Cardiac ventricle fibroblast (primary cell): Measurements from ENCODE around the gene MTHFD2. TPM values are rescaled to one million over a fixed set of nuclear protein-coding genes. Genes with fewer than 3 reads are reported as not detected.

Source experiments
- total RNA-seq: library from RNA; depleted of rRNA; stranded (reverse); fragments of >200 nt; gene quantifications from 2 replicates; pipeline ENCODE4 v1.2.3, GENCODE V29; 2015

The MTHFD2 gene
- 59.9 and 60.3 TPM in 2 replicates for total RNA-seq

DNA sequence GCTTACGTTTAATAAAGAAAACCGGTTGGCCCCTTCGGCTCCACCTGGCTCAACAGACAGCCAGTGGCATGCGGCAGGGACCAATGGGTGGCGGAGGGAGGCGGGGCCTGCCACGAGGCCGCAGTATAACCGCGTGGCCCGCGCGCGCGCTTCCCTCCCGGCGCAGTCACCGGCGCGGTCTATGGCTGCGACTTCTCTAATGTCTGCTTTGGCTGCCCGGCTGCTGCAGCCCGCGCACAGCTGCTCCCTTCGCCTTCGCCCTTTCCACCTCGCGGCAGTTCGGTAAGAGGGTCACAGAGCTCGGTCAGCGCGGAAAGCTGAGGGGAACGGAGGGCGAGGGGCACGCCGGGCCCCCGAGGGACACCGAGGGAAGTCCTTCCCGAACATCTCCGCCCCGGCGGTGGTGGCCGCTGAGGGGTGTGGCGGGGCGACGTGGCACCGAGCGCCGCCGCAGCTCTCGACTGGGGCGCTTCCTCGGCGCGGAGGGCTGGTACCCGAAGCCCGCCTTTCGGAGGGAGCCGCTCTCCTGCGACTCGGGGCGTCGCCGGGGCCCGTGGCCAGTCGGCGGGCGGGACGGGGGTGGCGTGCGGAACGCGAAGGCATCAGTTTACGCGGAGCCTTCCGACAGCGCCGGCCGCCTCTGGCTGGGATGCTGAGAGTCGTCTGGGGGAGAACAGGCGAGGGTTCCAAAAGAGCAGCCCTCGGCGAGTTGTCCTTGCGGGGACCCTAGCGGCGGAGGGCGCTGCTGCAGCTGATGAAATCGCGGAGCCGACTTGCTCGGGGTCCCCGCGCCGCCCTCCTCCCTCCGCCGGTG lies at the start of gene MTHFD2:
Gene MTHFD2 (plus strand): TSS at position 155 of the 814 bp plus-strand sequence. CDS start 27 bp downstream, at position 182.

DNA sequence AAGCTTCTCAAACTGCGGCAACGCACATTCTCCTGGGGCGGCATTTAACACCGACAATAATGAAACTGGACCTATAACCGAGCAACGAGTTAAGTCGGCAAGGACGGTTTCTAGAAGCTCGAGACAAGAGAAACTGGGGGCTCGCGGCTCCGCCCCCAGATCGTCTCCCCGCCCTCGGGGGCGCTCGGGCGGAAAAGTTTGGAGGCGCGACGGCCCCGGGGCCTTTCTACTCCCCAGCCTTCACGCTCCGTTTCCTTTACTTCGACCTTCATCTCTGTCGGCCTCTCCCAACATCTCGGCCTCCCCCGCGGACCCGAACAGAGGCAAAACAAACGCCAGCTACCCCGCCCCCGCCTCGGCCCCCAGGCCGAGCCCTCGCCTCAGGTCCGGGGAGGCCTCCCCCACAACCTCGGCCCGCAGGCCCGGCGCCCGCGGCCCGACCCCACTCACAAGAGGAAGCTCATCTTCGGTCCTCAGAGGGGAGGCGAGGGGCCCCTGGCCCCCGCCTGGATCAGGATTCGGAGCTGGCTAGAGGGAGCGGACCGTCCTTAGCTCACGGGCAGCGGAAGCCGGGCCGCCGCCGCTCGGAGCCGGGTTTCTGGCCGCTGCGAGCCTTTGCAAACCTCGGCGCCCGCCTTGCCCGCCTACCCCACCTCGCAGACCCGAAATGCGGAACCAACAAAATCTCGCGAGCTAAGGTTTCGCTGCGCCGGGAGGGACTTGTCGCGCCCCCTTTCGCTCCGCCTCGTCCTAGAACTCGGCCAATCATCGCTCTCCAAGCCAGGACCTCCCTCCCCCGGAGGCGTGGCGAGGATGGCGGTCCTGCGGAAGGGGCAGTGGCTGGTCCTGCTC lies 20.0 kb upstream of the MTHFD2 start, which contains the start of gene MOB1A:
Gene MOB1A (minus strand): TSS at position 669 of the 852 bp plus-strand sequence. CDS start 205 bp downstream, at position 464.

Other genes starting within 250 kb of the MTHFD2 start
- 3.4 TPM in 2 replicates for gene TET3, start 213.7 kb upstream of the MTHFD2 start, total RNA-seq
- 15.1 and 34.5 TPM in 2 replicates for gene BOLA3, start 50.7 kb upstream of the MTHFD2 start, total RNA-seq
- 75.7 and 95.5 TPM in 2 replicates for gene MOB1A, start 19.7 kb upstream of the MTHFD2 start, total RNA-seq
- 0.34 and 1.7 TPM in 2 replicates for gene SLC4A5, start 144.8 kb downstream of the MTHFD2 start, total RNA-seq
- 83.1 and 101 TPM in 2 replicates for gene DCTN1, start 181.7 kb downstream of the MTHFD2 start, total RNA-seq
- 1.6 and 4.9 TPM in 2 replicates for gene C2orf81, start 223.0 kb downstream of the MTHFD2 start, total RNA-seq
- 19.8 and 20.9 TPM in 2 replicates for gene WDR54, start 223.1 kb downstream of the MTHFD2 start, total RNA-seq
- 10.4 and 13.9 TPM in 2 replicates for gene RTKN, start 243.3 kb downstream of the MTHFD2 start, total RNA-seq